Osteocyte (in vitro differentiated cells): ENCODE data around the gene PDE11A. TPM values are rescaled to one million over a fixed set of nuclear protein-coding genes. Genes with fewer than 3 reads are reported as not detected.

ENCODE experiments used
- DNase-seq: peaks from one replicate; pipeline ENCODE4 v3.0.0; 2021; ENCODE audit warnings: mixed read lengths; ENCODE audit not compliant: unreplicated experiment; ENCODE audit errors: extremely low spot score
- H3K27ac Mint-ChIP-seq: one replicate; pipeline ENCODE4 v1.8.0; 2021; ENCODE audit warnings: mild to moderate bottlenecking, mixed read lengths; ENCODE audit not compliant: unreplicated experiment
- H3K27me3 Mint-ChIP-seq: one replicate; pipeline ENCODE4 v1.8.0; 2021; ENCODE audit warnings: mixed read lengths; ENCODE audit not compliant: unreplicated experiment
- H3K36me3 Mint-ChIP-seq: one replicate; pipeline ENCODE4 v1.8.0; 2021; ENCODE audit warnings: mixed read lengths; ENCODE audit not compliant: unreplicated experiment
- H3K4me1 Mint-ChIP-seq: one replicate; pipeline ENCODE4 v1.8.0; 2021; ENCODE audit warnings: mixed read lengths; ENCODE audit not compliant: unreplicated experiment
- H3K4me3 Mint-ChIP-seq: one replicate; pipeline ENCODE4 v1.8.0; 2021; ENCODE audit warnings: mild to moderate bottlenecking, moderate library complexity, mixed read lengths; ENCODE audit not compliant: unreplicated experiment
- H3K9me3 Mint-ChIP-seq: one replicate; pipeline ENCODE4 v1.8.0; 2021; ENCODE audit warnings: mixed read lengths; ENCODE audit not compliant: unreplicated experiment
- CTCF ChIP-seq: fragments of 200-600 bp; sonication (generic); IDR thresholded peaks from 2 replicates; pipeline ENCODE4 v1.5.0; 2021; ENCODE audit warnings: antibody characterized with exemption, mild to moderate bottlenecking, moderate library complexity
- total RNA-seq: library from RNA; stranded (reverse); gene quantifications from 2 replicates; pipeline ENCODE4 v1.2.1, GENCODE V29; 2021

Gene PDE11A
- total RNA-seq, 1 donor from 2014 or later = 0.05 TPM

- DNase-seq = no peak
- Mint-ChIP-seq H3K4me3 (no peak overlapping the region), H3K4me1 (peaks cover 12% of the 10 kb centered on the region), H3K27ac (no peak overlapping the region), H3K27me3 (peaks cover 59% of the 10 kb centered on the region), H3K36me3 (no peaks in the 10 kb centered on the region), H3K9me3 (no peaks in the 10 kb centered on the region)
- TF ChIP-seq CTCF = no peak
Measured at GRCh38 chr2:178068823-178069454, 3.6 kb downstream of the PDE11A start.

GRCh38 chr2:178066890-178067669, 5.5 kb downstream of the PDE11A start:
- DNase-seq = no peak
- H3K36me3 Mint-ChIP-seq = no peaks in the 10 kb centered on the region
- peaks cover 53% of the 10 kb centered on the region for H3K27me3 Mint-ChIP-seq
- H3K4me1 Mint-ChIP-seq = no peaks in the 10 kb centered on the region
- no peak overlapping the region for H3K4me3 Mint-ChIP-seq
- H3K9me3 Mint-ChIP-seq = no peaks in the 10 kb centered on the region
- no peak overlapping the region for H3K27ac Mint-ChIP-seq
- no peak for TF ChIP-seq CTCF

- Mint-ChIP-seq H3K9me3 (no peaks in the 10 kb centered on the region), H3K27me3 (peaks cover 51% of the 10 kb centered on the region), H3K36me3 (no peaks in the 10 kb centered on the region), H3K4me1 (no peaks in the 10 kb centered on the region), H3K27ac (no peak overlapping the region), H3K4me3 (no peak overlapping the region)
- no peak for DNase-seq
- no peak for TF ChIP-seq CTCF
Measured at GRCh38 chr2:178066324-178066723, 6.3 kb downstream of the PDE11A start.

DNA sequence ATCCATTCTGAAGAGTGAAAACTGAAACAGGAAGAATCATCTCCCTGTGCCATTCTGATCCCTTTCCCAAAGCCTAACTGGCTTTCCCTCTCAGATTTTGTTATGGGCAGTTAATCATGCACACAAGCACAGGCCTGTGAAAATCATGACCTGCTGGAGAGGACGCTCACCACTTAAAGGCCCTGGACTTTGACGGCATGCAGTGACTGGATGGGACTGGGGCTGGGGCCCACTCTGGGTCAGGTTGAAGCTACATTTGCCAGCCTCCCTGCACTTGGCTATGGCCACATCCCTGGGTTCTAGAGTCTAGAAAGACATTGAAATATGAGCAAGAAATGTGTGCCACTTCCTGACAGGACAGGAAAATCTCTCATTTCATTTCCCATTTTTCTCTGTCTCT, 12.9 kb downstream of the PDE11A start:
- H3K4me1 Mint-ChIP-seq = no peaks in the 10 kb centered on the region
- no peaks in the 10 kb centered on the region for H3K9me3 Mint-ChIP-seq
- no peak overlapping the region for H3K27ac Mint-ChIP-seq
- no peaks in the 10 kb centered on the region for H3K36me3 Mint-ChIP-seq
- H3K27me3 Mint-ChIP-seq = peaks cover 17% of the 10 kb centered on the region
- no peak for DNase-seq
- no peak overlapping the region for H3K4me3 Mint-ChIP-seq
- no peak for TF ChIP-seq CTCF

DNA sequence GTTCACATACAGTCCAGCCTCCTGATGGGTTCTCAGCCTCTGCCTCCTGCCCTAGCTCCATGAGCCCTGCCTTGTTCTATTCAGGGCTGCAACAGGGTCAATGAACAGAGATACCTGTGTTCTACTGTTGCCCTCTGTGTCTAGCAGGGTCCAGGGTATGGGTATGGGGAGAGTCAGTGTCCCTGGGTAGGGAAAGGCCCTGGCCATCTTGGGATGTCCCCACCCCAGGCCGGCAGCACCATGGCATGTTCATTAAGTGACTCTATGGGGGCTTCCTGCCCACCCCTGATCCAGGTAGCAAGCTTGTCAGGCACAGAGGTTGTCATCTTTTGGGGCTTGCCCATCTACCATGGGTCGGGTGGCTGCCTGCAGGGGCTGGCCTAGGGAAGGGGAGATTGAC, 13.5 kb downstream of the PDE11A start:
- H3K9me3 Mint-ChIP-seq = no peaks in the 10 kb centered on the region
- H3K4me3 Mint-ChIP-seq = no peak overlapping the region
- no peaks in the 10 kb centered on the region for H3K4me1 Mint-ChIP-seq
- no peak overlapping the region for H3K27ac Mint-ChIP-seq
- H3K27me3 Mint-ChIP-seq = peaks cover 17% of the 10 kb centered on the region
- TF ChIP-seq CTCF = no peak
- H3K36me3 Mint-ChIP-seq = no peaks in the 10 kb centered on the region
- DNase-seq = no peak
